Measurements from ENCODE around the gene MYCBP. TPM values are rescaled to one million over a fixed set of nuclear protein-coding genes. Genes with fewer than 3 reads are reported as not detected.

Gene MYCBP
- polyA plus RNA-seq, 1 donor (not counting 4 experiments of a cell fraction or from before 2014, with no cell fraction given): 39.9 TPM

DNA sequence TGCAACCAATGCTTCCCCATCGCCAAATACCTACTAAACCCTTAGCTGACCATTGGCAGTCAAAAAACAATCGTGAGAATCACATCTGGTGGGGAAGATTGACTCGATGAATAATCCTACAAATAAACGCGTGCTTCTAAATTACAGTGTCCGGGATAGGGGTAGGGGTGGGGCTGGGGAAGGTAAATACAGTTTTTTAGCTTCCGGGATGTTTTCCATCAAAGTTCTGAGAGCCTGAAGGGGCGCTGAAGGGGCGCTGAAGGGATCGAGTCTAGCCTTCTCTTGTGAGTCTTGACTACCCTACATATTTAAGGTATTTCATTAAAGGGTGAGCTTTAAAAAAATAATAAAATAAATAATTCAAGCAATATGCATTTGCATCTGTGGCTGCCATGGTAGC lies 54.1 kb downstream of the MYCBP start:
- no peak for TF ChIP-seq EZH2 (IDR thresholded peaks at IDR 0.05; ENCODE audit: low read length)
- TF ChIP-seq, protein P1, sequence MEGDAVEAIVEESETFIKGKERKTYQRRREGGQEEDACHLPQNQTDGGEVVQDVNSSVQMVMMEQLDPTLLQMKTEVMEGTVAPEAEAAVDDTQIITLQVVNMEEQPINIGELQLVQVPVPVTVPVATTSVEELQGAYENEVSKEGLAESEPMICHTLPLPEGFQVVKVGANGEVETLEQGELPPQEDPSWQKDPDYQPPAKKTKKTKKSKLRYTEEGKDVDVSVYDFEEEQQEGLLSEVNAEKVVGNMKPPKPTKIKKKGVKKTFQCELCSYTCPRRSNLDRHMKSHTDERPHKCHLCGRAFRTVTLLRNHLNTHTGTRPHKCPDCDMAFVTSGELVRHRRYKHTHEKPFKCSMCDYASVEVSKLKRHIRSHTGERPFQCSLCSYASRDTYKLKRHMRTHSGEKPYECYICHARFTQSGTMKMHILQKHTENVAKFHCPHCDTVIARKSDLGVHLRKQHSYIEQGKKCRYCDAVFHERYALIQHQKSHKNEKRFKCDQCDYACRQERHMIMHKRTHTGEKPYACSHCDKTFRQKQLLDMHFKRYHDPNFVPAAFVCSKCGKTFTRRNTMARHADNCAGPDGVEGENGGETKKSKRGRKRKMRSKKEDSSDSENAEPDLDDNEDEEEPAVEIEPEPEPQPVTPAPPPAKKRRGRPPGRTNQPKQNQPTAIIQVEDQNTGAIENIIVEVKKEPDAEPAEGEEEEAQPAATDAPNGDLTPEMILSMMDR (optimal IDR thresholded peaks at IDR 0.05 in 1 of 3, IDR thresholded peaks at IDR 0.05 in 1 of 3, conservative IDR thresholded peaks at IDR 0.05 in 1 of 3; ENCODE audit: extremely low read depth in 1 of 3, insufficient read depth in 2 of 3, low read length in 3 of 3): no peak
- Histone ChIP-seq H3K4me2 (ENCODE audit: control insufficient read depth, extremely low read depth, insufficient read depth, low read depth, low read length) (no peak overlapping the region), H2AFZ (ENCODE audit: control insufficient read depth, low read length) (no peak overlapping the region), H3K79me2 (ENCODE audit: control insufficient read depth, insufficient read depth, low read length) (no peaks in the 10 kb centered on the region), H3K27ac (ENCODE audit: control insufficient read depth, insufficient read depth, low read length) (no peak overlapping the region), H3K9me1 (ENCODE audit: control insufficient read depth, extremely low read depth, insufficient read depth, low read length) (no peaks in the 10 kb centered on the region), H3K4me1 (ENCODE audit: control insufficient read depth, extremely low read depth, insufficient read depth, low read length) (no peaks in the 10 kb centered on the region), H3K36me3 (ENCODE audit: control insufficient read depth in 2 of 2, extremely low read depth in 1 of 2, insufficient read depth in 2 of 2, low read length in 2 of 2) (no peaks in the 10 kb centered on the region), H3K4me3 (ENCODE audit: control insufficient read depth in 2 of 3, extremely low read depth in 1 of 3, insufficient read depth in 2 of 3, low read depth in 1 of 3, low read length in 3 of 3) (no peak overlapping the region), H3K9me3 (ENCODE audit: control insufficient read depth, low read depth, low read length) (no peaks in the 10 kb centered on the region), H3K27me3 (ENCODE audit: control insufficient read depth, extremely low read depth, insufficient read depth, low read length) (peaks cover 62% of the 10 kb centered on the region), H3K9ac (ENCODE audit: control insufficient read depth, extremely low read depth, insufficient read depth, low read length) (no peak overlapping the region), H4K20me1 (ENCODE audit: control insufficient read depth, extremely low read depth, insufficient read depth, low read length) (no peaks in the 10 kb centered on the region)
- FAIRE-seq (no peak), DNase-seq (ENCODE audit: low read depth, low spot score) (no peak)
- dilution Hi-C loops (cut with MboI; ENCODE audit: extremely low pct_ligation_motif_present, low sequenced_read_pairs): loop anchor here (25.0 kb wide), 1 partner anchor 282 kb away; no protein-coding TSS in a partner anchor

DNA sequence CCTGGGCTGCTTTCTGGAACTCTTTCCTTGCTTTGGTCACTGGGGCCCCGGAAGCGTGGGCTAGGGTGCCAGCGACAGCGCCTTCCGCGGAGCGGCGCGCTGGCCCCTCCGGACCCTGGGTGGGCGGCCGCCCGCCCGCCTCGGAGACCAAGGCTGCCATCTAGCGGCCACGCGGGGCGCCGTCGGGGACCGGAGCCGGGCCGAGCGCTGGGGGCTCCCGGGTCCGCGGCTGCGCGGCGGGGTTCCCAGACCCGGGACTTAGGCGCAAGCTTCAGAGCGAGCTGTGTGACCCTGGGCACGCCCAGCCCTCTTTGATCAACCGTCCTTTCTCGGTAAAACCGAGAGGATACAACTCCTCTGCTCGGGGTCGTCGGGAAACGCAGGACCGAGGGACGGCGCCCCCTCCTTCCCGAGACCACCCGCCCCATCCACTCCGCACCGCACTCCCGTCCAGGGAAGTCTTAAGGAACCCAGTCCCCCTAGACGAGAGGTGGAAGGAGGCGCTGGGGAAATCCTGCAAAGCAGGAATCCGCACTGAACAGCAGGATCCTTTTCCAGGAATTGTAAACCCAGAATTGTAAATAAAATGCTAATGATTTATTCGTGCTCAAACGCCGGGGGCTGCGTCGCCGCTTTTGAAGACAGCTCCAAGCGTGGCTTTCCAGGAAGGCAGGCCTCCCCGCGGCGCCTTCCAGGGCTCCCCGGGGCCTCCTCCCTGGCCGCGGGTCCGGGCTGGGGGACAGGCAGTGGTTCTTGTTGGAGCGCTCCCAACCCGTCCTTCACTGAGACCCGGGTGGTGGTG lies 54.8 kb downstream of the MYCBP start:
- DNase-seq (ENCODE audit: low read depth, low spot score): no peak
- no peak for FAIRE-seq
- dilution Hi-C loops (cut with MboI; ENCODE audit: extremely low pct_ligation_motif_present, low sequenced_read_pairs): loop anchor here (25.0 kb wide), 1 partner anchor 281 kb away; no protein-coding TSS in a partner anchor
- no peaks in the 10 kb centered on the region for H4K20me1 ChIP-seq (ENCODE audit: control insufficient read depth, extremely low read depth, insufficient read depth, low read length)
- no peak overlapping the region for H3K27ac ChIP-seq (ENCODE audit: control insufficient read depth, insufficient read depth, low read length)
- H3K36me3 ChIP-seq (ENCODE audit: control insufficient read depth in 2 of 2, extremely low read depth in 1 of 2, insufficient read depth in 2 of 2, low read length in 2 of 2): no peaks in the 10 kb centered on the region
- H3K4me3 ChIP-seq (ENCODE audit: control insufficient read depth in 2 of 3, extremely low read depth in 1 of 3, insufficient read depth in 2 of 3, low read depth in 1 of 3, low read length in 3 of 3): no peak overlapping the region
- peak overlapping the region; percentile 39 for H3K4me2 ChIP-seq (ENCODE audit: control insufficient read depth, extremely low read depth, insufficient read depth, low read depth, low read length)
- no peak overlapping the region for H2AFZ ChIP-seq (ENCODE audit: control insufficient read depth, low read length)
- H3K79me2 ChIP-seq (ENCODE audit: control insufficient read depth, insufficient read depth, low read length): no peaks in the 10 kb centered on the region
- H3K27me3 ChIP-seq (ENCODE audit: control insufficient read depth, extremely low read depth, insufficient read depth, low read length): peaks cover 69% of the 10 kb centered on the region
- H3K4me1 ChIP-seq (ENCODE audit: control insufficient read depth, extremely low read depth, insufficient read depth, low read length): no peaks in the 10 kb centered on the region
- no peak overlapping the region for H3K9ac ChIP-seq (ENCODE audit: control insufficient read depth, extremely low read depth, insufficient read depth, low read length)
- TF ChIP-seq, protein P1 (optimal IDR thresholded peaks at IDR 0.05 in 1 of 3, IDR thresholded peaks at IDR 0.05 in 1 of 3, conservative IDR thresholded peaks at IDR 0.05 in 1 of 3; ENCODE audit: extremely low read depth in 1 of 3, insufficient read depth in 2 of 3, low read length in 3 of 3): peak in 2 of 3 experiments; percentile 58 to 68
- no peak for TF ChIP-seq EZH2 (IDR thresholded peaks at IDR 0.05; ENCODE audit: low read length)
- H3K9me1 ChIP-seq (ENCODE audit: control insufficient read depth, extremely low read depth, insufficient read depth, low read length): no peaks in the 10 kb centered on the region
- no peaks in the 10 kb centered on the region for H3K9me3 ChIP-seq (ENCODE audit: control insufficient read depth, low read depth, low read length)

All from keratinocyte (primary cell).